ENCODE results near the gene FUT9. TPM values are rescaled to one million over a fixed set of nuclear protein-coding genes. Genes with fewer than 3 reads are reported as not detected.

Gene FUT9
- total and polyA plus RNA-seq, 2 of the 13 experiments (the other 11 are each of a cell fraction or from before 2014, with no cell fraction given) = 0.01 TPM; not detected in 1

DNA sequence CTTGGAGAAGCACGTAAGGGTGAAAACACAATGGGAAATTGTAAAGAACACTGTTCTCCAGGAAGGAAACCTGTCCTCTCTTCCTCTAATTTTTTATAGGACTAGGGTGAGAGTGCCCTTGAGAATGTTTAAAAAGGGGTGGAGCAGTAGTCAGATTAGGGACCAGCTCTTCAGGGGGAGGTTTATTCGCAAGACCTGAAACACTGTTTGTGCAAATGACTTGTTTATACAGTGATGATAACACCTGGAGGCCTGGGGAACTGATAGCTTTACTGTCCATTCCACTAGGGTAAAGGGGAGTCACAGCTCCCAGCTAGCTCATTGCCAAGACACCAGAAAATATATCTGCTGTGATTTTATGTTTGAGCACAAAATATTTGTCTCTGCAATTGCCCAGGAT lies 8.1 kb upstream of the FUT9 start (continued):
- no peak for TF ChIP-seq FOXA1 (IDR thresholded peaks at IDR 0.05)
- TF ChIP-seq FOXA1 (CRISPR knock-in tag; IDR thresholded peaks at IDR 0.05) = 0 out of 2 replicates have a peak, but pooled peaks have one; percentile 34
- peak; percentile 69 for TF ChIP-seq TBX2 (CRISPR knock-in tag; IDR thresholded peaks at IDR 0.05; ENCODE audit: borderline replicate concordance)
- peak; percentile 38; the same call in 1 of the 2 replicates for TF ChIP-seq PITX1 (CRISPR knock-in tag; IDR thresholded peaks at IDR 0.05)
- no peak for TF ChIP-seq ZNF878 (CRISPR knock-in tag; IDR thresholded peaks at IDR 0.05)
- 0 out of 2 replicates have a peak, but pooled peaks have one; percentile 32 for TF ChIP-seq RCOR2 (CRISPR knock-in tag; IDR thresholded peaks at IDR 0.05)
- TF ChIP-seq NFIC (IDR thresholded peaks at IDR 0.05; ENCODE audit: low read length) = 0 out of 2 replicates have a peak, but pooled peaks have one; percentile 32
- TF ChIP-seq ZNF766 (CRISPR knock-in tag; IDR thresholded peaks at IDR 0.05; ENCODE audit: borderline replicate concordance) = peak; percentile 71; the same call in 1 of the 2 replicates
- TF ChIP-seq FOXP1 (IDR thresholded peaks at IDR 0.05) = no peak
- peak; percentile 62; the same call in 1 of the 2 replicates for TF ChIP-seq FOXP1 (CRISPR knock-in tag; IDR thresholded peaks at IDR 0.05)
- peak; percentile 27; the same call in 1 of the 2 replicates for TF ChIP-seq GATAD2A (CRISPR knock-in tag; IDR thresholded peaks at IDR 0.05)
- peak; percentile 47; the same call in 1 of the 2 replicates for TF ChIP-seq ARID5B (CRISPR knock-in tag; IDR thresholded peaks at IDR 0.05)
- TF ChIP-seq TRIM22 (IDR thresholded peaks at IDR 0.05) = no peak
- no peak for TF ChIP-seq SOX6 (IDR thresholded peaks at IDR 0.05)
- TF ChIP-seq SOX6 (CRISPR knock-in tag; IDR thresholded peaks at IDR 0.05) = peak; percentile 56
- TF ChIP-seq HOMEZ (CRISPR knock-in tag; IDR thresholded peaks at IDR 0.05; ENCODE audit: low read depth) = no peak
- TF ChIP-seq SOX13 (IDR thresholded peaks at IDR 0.05) = no peak
- peak in 1 of 2 experiments; percentile 69; a peak in 2 of 4 replicates for TF ChIP-seq SOX13 (CRISPR knock-in tag; conservative IDR thresholded peaks at IDR 0.05 in 1 of 2, IDR thresholded peaks at IDR 0.05 in 1 of 2)
- peak; percentile 66; the same call in 1 of the 2 replicates for TF ChIP-seq HDAC2 (CRISPR knock-in tag; IDR thresholded peaks at IDR 0.05)
- peak in 1 of 2 experiments; percentile 55; a peak in 2 of 4 replicates for TF ChIP-seq EP300 (IDR thresholded peaks at IDR 0.05; ENCODE audit: low read depth in 2 of 2, low read length in 2 of 2)
- no peak for TF ChIP-seq EP300 (CRISPR knock-in tag; IDR thresholded peaks at IDR 0.05; ENCODE audit: borderline replicate concordance)
- TF ChIP-seq ZNF362 (CRISPR knock-in tag; IDR thresholded peaks at IDR 0.05; ENCODE audit: borderline replicate concordance) = peak; percentile 15; the same call in 1 of the 2 replicates
